H9 (cell line): ENCODE measurements around the gene SLCO1B1. TPM values are rescaled to one million over a fixed set of nuclear protein-coding genes. Genes with fewer than 3 reads are reported as not detected.

Experiments used
- DNase-seq: peaks from one replicate; pipeline ENCODE4 v3.0.0-alpha.2; 2017
- H2AFZ ChIP-seq: one replicate; pipeline ENCODE4 v1.6.1; 2013; ENCODE audit warnings: mild to moderate bottlenecking, low read length, control low read depth, moderate library complexity
- H2AK5ac ChIP-seq: 2 replicates; pipeline ENCODE4 v1.6.1; 2013; ENCODE audit warnings: low read length, control low read depth, mixed read lengths; ENCODE audit not compliant: insufficient read length
- H2BK120ac ChIP-seq: one replicate; pipeline ENCODE4 v1.6.1; 2013; ENCODE audit warnings: low read depth, mild to moderate bottlenecking, low read length, control low read depth, inconsistent platforms; ENCODE audit not compliant: poor library complexity, severe bottlenecking
- H2BK12ac ChIP-seq: 2 replicates; pipeline ENCODE4 v1.6.1; 2013; ENCODE audit warnings: low read length, control low read depth, mixed read lengths, low read depth; ENCODE audit not compliant: insufficient read length
- H2BK15ac ChIP-seq: 2 replicates; pipeline ENCODE4 v1.6.1; 2013; ENCODE audit warnings: low read depth, low read length, control low read depth
- H2BK20ac ChIP-seq: one replicate; pipeline ENCODE4 v1.6.1; 2013; ENCODE audit warnings: low read depth, mild to moderate bottlenecking, low read length, control low read depth, inconsistent platforms; ENCODE audit not compliant: poor library complexity, severe bottlenecking
- H2BK5ac ChIP-seq: 2 replicates; pipeline ENCODE4 v1.6.1; 2013; ENCODE audit warnings: low read length, control low read depth, mixed read lengths; ENCODE audit not compliant: insufficient read length
- H3K14ac ChIP-seq: 2 replicates; pipeline ENCODE4 v1.6.1; 2013; ENCODE audit warnings: low read length, control low read depth; ENCODE audit not compliant: insufficient read depth
- H3K18ac ChIP-seq: 2 replicates; pipeline ENCODE4 v1.6.1; 2013; ENCODE audit warnings: low read depth, mild to moderate bottlenecking, mixed read lengths, low read length, control low read depth; ENCODE audit not compliant: insufficient read length
- H3K23ac ChIP-seq: 2 replicates; pipeline ENCODE4 v1.6.1; 2013; ENCODE audit warnings: low read length, control low read depth, mixed read lengths, low read depth; ENCODE audit not compliant: insufficient read length
- H3K23me2 ChIP-seq: 2 replicates; pipeline ENCODE4 v1.6.1; 2013; ENCODE audit warnings: low read depth, mild to moderate bottlenecking, mixed read lengths, low read length, control low read depth; ENCODE audit not compliant: insufficient read length, poor library complexity, severe bottlenecking
- H3K27ac ChIP-seq: 2 replicates; pipeline ENCODE4 v1.5.1; 2013; ENCODE audit warnings: low read length, control low read depth, mixed read lengths, low read depth; ENCODE audit not compliant: insufficient read length
- H3K27me3 ChIP-seq: 2 replicates; pipeline ENCODE4 v1.6.1; 2013; ENCODE audit warnings: low read length, control low read depth, inconsistent platforms; ENCODE audit not compliant: insufficient read depth
- H3K4ac ChIP-seq: 2 replicates; pipeline ENCODE4 v1.6.1; 2013; ENCODE audit warnings: low read depth, mild to moderate bottlenecking, control low read depth, inconsistent platforms, low read length, moderate library complexity
- H3K4me1 ChIP-seq: 2 replicates; pipeline ENCODE4 v1.6.1; 2013; ENCODE audit warnings: low read length, control low read depth, inconsistent platforms; ENCODE audit not compliant: insufficient read depth
- H3K4me2 ChIP-seq: 2 replicates; pipeline ENCODE4 v1.6.1; 2013; ENCODE audit warnings: low read length, control low read depth, mixed read lengths; ENCODE audit not compliant: insufficient read length, insufficient read depth
- H3K56ac ChIP-seq: 2 replicates; pipeline ENCODE4 v1.6.1; 2013; ENCODE audit warnings: low read depth, mild to moderate bottlenecking, mixed read lengths, low read length, control low read depth; ENCODE audit not compliant: insufficient read length
- H3K79me1 ChIP-seq: 2 replicates; pipeline ENCODE4 v1.6.1; 2013; ENCODE audit warnings: low read depth, mild to moderate bottlenecking, moderate library complexity, low read length, control low read depth, inconsistent platforms; ENCODE audit not compliant: insufficient read depth, poor library complexity, severe bottlenecking
- H3K79me2 ChIP-seq: 2 replicates; pipeline ENCODE4 v1.6.1; 2013; ENCODE audit warnings: low read length, control low read depth, inconsistent platforms; ENCODE audit not compliant: insufficient read depth
- H3K9ac ChIP-seq: 2 replicates; pipeline ENCODE4 v1.6.1; 2013; ENCODE audit warnings: low read length, control low read depth, mixed read lengths; ENCODE audit not compliant: insufficient read length; ENCODE audit errors: extremely low read depth
- H3K9me3 ChIP-seq: one replicate; pipeline ENCODE4 v1.6.1; 2013; ENCODE audit warnings: low read depth, low read length, inconsistent platforms; ENCODE audit not compliant: control insufficient read depth
- H3T11ph ChIP-seq: one replicate; pipeline ENCODE4 v1.6.1; 2013; ENCODE audit warnings: mild to moderate bottlenecking, low read length, control low read depth, inconsistent platforms
- H4K20me1 ChIP-seq: one replicate; pipeline ENCODE4 v1.6.1; 2013; ENCODE audit not compliant: control insufficient read depth, insufficient read length, insufficient read depth
- H4K5ac ChIP-seq: 2 replicates; pipeline ENCODE4 v1.6.1; 2013; ENCODE audit warnings: low read depth, mild to moderate bottlenecking, mixed read lengths, low read length, control low read depth; ENCODE audit not compliant: insufficient read length
- H4K8ac ChIP-seq: replicated peaks from 2 replicates; pipeline ENCODE4 v1.6.1; 2013; ENCODE audit warnings: low read length, control low read depth, mixed read lengths, low read depth; ENCODE audit not compliant: insufficient read length
- H4K91ac ChIP-seq: 2 replicates; pipeline ENCODE4 v1.6.1; 2013; ENCODE audit warnings: low read depth, mild to moderate bottlenecking, moderate library complexity, mixed read lengths, low read length, control low read depth; ENCODE audit not compliant: insufficient read length
- H3K27ac Mint-ChIP-seq, 3 experiments: 2 replicates in 2 of 3; 3 replicates in 1 of 3; pipeline ENCODE4 v1.8.0; 2020 to 2021; ENCODE audit warnings: mixed read lengths in 3 of 3, mild to moderate bottlenecking in 1 of 3, moderate library complexity in 1 of 3
- H3K27me3 Mint-ChIP-seq: 2 replicates; pipeline ENCODE4 v1.8.0; 2021; ENCODE audit warnings: low read depth, mild to moderate bottlenecking, moderate library complexity, mixed read lengths
- H3K36me3 Mint-ChIP-seq, 3 experiments: 2 replicates in 2 of 3; 3 replicates in 1 of 3; pipeline ENCODE4 v1.8.0; 2020 to 2021; ENCODE audit warnings: low read depth in 3 of 3, mixed read lengths in 3 of 3; ENCODE audit not compliant: insufficient read depth in 1 of 3
- H3K4me1 Mint-ChIP-seq, 2 experiments: 2 replicates each; pipeline ENCODE4 v1.8.0; 2020; ENCODE audit warnings: mixed read lengths in 2 of 2
- H3K4me3 Mint-ChIP-seq, 2 experiments: 2 replicates in 1 of 2; 3 replicates in 1 of 2; pipeline ENCODE4 v1.8.0; 2020 to 2021; ENCODE audit warnings: mild to moderate bottlenecking in 2 of 2, mixed read lengths in 2 of 2, moderate library complexity in 1 of 2
- H3K9me3 Mint-ChIP-seq, 2 experiments: 2 replicates in 1 of 2; 3 replicates in 1 of 2; pipeline ENCODE4 v1.8.0; 2020; ENCODE audit warnings: mild to moderate bottlenecking in 2 of 2, mixed read lengths in 2 of 2, moderate library complexity in 1 of 2
- CTCF ChIP-seq: fragments of 200-600 bp; sonication (generic); conservative IDR thresholded peaks from 3 replicates; pipeline ENCODE4 v1.8.0; 2021; ENCODE audit warnings: antibody characterized with exemption, mild to moderate bottlenecking
- total RNA-seq: library from RNA; stranded (reverse); gene quantifications from 2 replicates; pipeline ENCODE4 v1.2.1, GENCODE V29; 2021

Gene SLCO1B1
- total RNA-seq, 1 experiment from 2014 or later, result 0.09 TPM

DNA sequence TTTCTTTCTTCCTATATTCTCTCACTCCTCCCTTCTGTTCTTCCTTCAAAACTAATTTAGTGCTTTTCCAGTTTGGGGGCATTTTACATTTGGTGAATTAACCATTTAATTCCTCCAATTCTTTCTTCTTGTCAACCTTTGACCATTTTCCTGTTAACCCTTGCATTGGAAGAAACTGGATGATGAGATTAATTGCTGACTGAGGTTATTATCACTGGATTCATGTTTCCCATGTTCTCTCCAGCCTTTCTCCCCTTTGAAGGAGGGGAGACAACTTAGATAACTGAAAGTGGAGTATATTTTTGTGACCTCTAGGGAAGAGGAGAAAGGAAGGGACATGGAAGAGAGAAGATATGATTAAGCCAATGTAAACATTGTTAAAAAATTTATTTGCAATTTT lies 133.2 kb downstream of the SLCO1B1 start:
- Histone ChIP-seq H3K27me3 (no peaks in the 10 kb centered on the region), H2BK120ac (no peak overlapping the region), H2BK12ac (no peak overlapping the region), H2BK5ac (no peak overlapping the region), H3K4ac (no peak overlapping the region), H3K79me1 (no peaks in the 10 kb centered on the region), H3K9ac (no peak overlapping the region), H3K14ac (no peak overlapping the region), H2AK5ac (no peak overlapping the region), H3K9me3 (peaks cover 4% of the 10 kb centered on the region), H3K79me2 (no peaks in the 10 kb centered on the region), H3K56ac (no peak overlapping the region), H4K5ac (no peak overlapping the region), H2BK15ac (no peak overlapping the region), H2BK20ac (no peak overlapping the region), H3T11ph (no peak overlapping the region), H3K4me1 (no peaks in the 10 kb centered on the region), H3K23ac (no peak overlapping the region), H3K18ac (no peak overlapping the region), H4K91ac (no peak overlapping the region), H3K27ac (no peak overlapping the region), H4K8ac (no peak overlapping the region), H2AFZ (no peak overlapping the region), H3K23me2 (no peaks in the 10 kb centered on the region), H4K20me1 (no peaks in the 10 kb centered on the region), H3K4me2 (no peak overlapping the region)
- Mint-ChIP-seq H3K9me3 (peaks cover 25 to 28% of the 10 kb centered on the region in 2 experiments), H3K27ac (no peak overlapping the region), H3K36me3 (peaks cover 5 to 21% (median 15%) of the 10 kb centered on the region in 3 experiments; a peak in 6 of 7 replicates), H3K4me1 (no peaks in the 10 kb centered on the region), H3K27me3 (no peaks in the 10 kb centered on the region), H3K4me3 (no peak overlapping the region)
- no peak for TF ChIP-seq CTCF
- DNase-seq, result no peak
